Parietal lobe (tissue), 2 donors: ENCODE results near the gene VGLL2. TPM values are rescaled to one million over a fixed set of nuclear protein-coding genes. Genes with fewer than 3 reads are reported as not detected.

Source experiments
- small RNA-seq: library from RNA; depleted of rRNA; stranded (forward); fragments of <200 nt; gene quantifications from one replicate; pipeline ENCODE3, GENCODE V24; 2014; ENCODE audit warnings: low replicate concordance
- total RNA-seq: library from RNA; depleted of rRNA; stranded (reverse); fragments of >200 nt; gene quantifications from one replicate; pipeline ENCODE4 v1.2.3, GENCODE V29; 2014

The VGLL2 gene, protein sequence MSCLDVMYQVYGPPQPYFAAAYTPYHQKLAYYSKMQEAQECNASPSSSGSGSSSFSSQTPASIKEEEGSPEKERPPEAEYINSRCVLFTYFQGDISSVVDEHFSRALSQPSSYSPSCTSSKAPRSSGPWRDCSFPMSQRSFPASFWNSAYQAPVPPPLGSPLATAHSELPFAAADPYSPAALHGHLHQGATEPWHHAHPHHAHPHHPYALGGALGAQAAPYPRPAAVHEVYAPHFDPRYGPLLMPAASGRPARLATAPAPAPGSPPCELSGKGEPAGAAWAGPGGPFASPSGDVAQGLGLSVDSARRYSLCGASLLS
- total RNA-seq: not detected

DNA sequence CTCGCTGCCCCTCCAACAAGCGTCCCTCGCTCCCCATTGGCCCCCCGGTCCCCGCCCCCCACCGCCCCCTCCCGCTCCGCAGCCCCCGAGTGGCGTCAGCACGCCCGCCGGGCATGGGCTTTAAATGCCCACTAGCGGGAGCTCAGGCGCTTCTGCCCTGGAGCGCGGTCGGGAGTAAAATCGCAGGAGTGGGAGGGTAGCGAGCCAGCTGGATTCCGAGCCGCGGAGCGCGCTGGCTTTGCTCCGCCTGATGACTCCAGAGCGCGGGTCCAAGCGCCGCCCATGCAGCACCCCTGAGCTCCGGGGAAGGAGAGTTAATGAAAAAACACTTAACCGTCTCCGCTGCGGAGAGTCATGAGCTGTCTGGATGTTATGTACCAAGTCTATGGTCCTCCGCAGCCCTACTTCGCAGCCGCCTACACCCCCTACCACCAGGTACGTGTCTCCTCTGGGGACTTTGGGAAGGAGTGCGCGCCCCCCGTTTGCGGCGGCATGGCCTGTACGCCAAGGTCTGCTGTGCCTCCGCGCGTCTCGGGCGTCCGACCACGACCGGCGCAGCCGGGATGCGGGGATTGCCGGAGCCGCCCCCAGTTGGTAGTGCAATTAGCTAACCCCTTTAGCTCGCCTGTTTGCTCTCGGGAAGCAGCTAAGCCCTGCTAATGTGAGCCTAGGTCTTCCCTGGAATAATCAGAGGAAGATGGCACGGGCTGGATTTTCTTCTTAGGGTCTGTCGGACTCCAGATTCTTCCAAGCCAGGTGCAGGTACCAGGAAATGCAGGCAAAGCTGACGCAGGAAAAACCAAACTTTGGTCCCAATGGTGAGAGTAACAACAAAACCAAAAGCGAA, at the start of gene VGLL2:
TSS of gene VGLL2 (plus strand) at position 149 of the 847 bp plus-strand sequence. CDS start at position 355, 206 bp downstream.

Small RNA genes lying within 50 kb of the gene (small RNA-seq; reads per million reads assigned to genes)
- not detected for gene RN7SKP18

Other genes starting within 250 kb of the VGLL2 start
- not detected for gene ROS1, start 160.4 kb downstream of the VGLL2 start, total RNA-seq
- gene DCBLD1, start 217.1 kb downstream of the VGLL2 start, total RNA-seq: 8.5 TPM